Endothelial cell of umbilical vein (primary cell): Measurements from ENCODE around the gene PTPN14. TPM values are rescaled to one million over a fixed set of nuclear protein-coding genes. Genes with fewer than 3 reads are reported as not detected.

ENCODE experiments used
- BruUV-seq: library from RNA; stranded (reverse); fragments of 400-500 nt; replicated peaks from 2 replicates; lab custom pipeline; 2021; lab: Mats Ljungman, UMichigan
- CTCF ChIA-PET: fragments of 300-600, 350-600 bp; sonication (Branson Sonifier 250); formaldehyde crosslinking; loops from one replicate; lab custom pipeline; 2021; ENCODE audit warnings: antibody characterized with exemption, inconsistent platforms; lab: Charles Lee
- POLR2A ChIA-PET: fragments of 300-600, 350-600 bp; sonication (Branson Sonifier 250); formaldehyde crosslinking; loops from one replicate; lab custom pipeline; 2021; ENCODE audit warnings: antibody characterized with exemption, inconsistent platforms; lab: Charles Lee
- DNase-seq: peaks from one replicate; pipeline ENCODE4 v3.0.0-alpha.2; 2011; ENCODE audit warnings: low read depth, low spot score
- FAIRE-seq: peaks from 2 replicates; lab custom pipeline; 2011; peaks lifted over from hg19 to GRCh38; lab: Jason Lieb, UNC
- H2AFZ ChIP-seq: 2 replicates; pipeline ENCODE4 v1.6.0; 2012; ENCODE audit warnings: low read depth, low read length, control low read depth, inconsistent platforms
- H3K27ac ChIP-seq: 2 replicates; pipeline ENCODE4 v1.5.1; 2011; ENCODE audit warnings: low read depth, mild to moderate bottlenecking, control low read depth, low read length, moderate library complexity; ENCODE audit not compliant: insufficient read depth
- H3K27me3 ChIP-seq, 2 experiments: 2 replicates each; pipeline versions ENCODE4 v1.6.0 to v1.6.1; 2011; ENCODE audit warnings: low read length in 2 of 2, mixed read lengths in 1 of 2; ENCODE audit not compliant: control insufficient read depth in 2 of 2, insufficient read depth in 2 of 2
- H3K36me3 ChIP-seq, 2 experiments: 2 replicates in 1 of 2; 3 replicates in 1 of 2; pipeline ENCODE4 v1.5.1; 2011; ENCODE audit warnings: low read length in 2 of 2, mild to moderate bottlenecking in 1 of 2, moderate library complexity in 1 of 2; ENCODE audit not compliant: control insufficient read depth in 2 of 2, insufficient read depth in 2 of 2; ENCODE audit errors: extremely low read depth in 1 of 2
- H3K4me1 ChIP-seq: 3 replicates; pipeline ENCODE4 v1.5.1; 2011; ENCODE audit warnings: mild to moderate bottlenecking, low read length; ENCODE audit not compliant: control insufficient read depth, insufficient read depth; ENCODE audit errors: extremely low read depth
- H3K4me2 ChIP-seq: 2 replicates; pipeline ENCODE4 v1.6.1; 2011; ENCODE audit warnings: low read length, control low read depth, mixed read lengths; ENCODE audit not compliant: insufficient read depth
- H3K4me3 ChIP-seq, 3 experiments: fragments of 200-600 bp in 1 of 3; sonication (generic), shearing (Covaris generic) in 1 of 3; replicated peaks in 1 of 3; 2 replicates each; pipeline ENCODE4 v1.5.1; 2011 to 2016; ENCODE audit warnings: control low read depth in 3 of 3, low read length in 3 of 3, mild to moderate bottlenecking in 2 of 3, inconsistent platforms in 1 of 3, low read depth in 1 of 3, moderate library complexity in 1 of 3; ENCODE audit not compliant: insufficient read depth in 1 of 3
- H3K79me2 ChIP-seq: 2 replicates; pipeline ENCODE4 v1.6.0; 2012; ENCODE audit warnings: low read length, inconsistent platforms; ENCODE audit not compliant: control insufficient read depth, insufficient read depth
- H3K9ac ChIP-seq: replicated peaks from 2 replicates; pipeline ENCODE3; 2011; ENCODE audit warnings: low read length, control low read depth; ENCODE audit not compliant: insufficient read depth; ENCODE audit errors: extremely low read depth
- H3K9me1 ChIP-seq: replicated peaks from 3 replicates; pipeline ENCODE4 v1.6.0; 2011; ENCODE audit warnings: mild to moderate bottlenecking, low read length; ENCODE audit not compliant: control insufficient read depth, insufficient read depth; ENCODE audit errors: extremely low read depth
- H3K9me3 ChIP-seq: replicated peaks from 2 replicates; pipeline ENCODE4 v1.5.1; 2012; ENCODE audit warnings: low read length, inconsistent platforms; ENCODE audit not compliant: control insufficient read depth, insufficient read depth
- H4K20me1 ChIP-seq: replicated peaks from 2 replicates; pipeline ENCODE3; 2011; ENCODE audit warnings: mild to moderate bottlenecking, low read length; ENCODE audit not compliant: control insufficient read depth, insufficient read depth; ENCODE audit errors: extremely low read depth
- EZH2 ChIP-seq: IDR thresholded peaks from 2 replicates; pipeline ENCODE4 v1.6.1; 2012; ENCODE audit warnings: borderline replicate concordance, low read depth, mild to moderate bottlenecking, moderate library complexity, low read length, inconsistent platforms; ENCODE audit not compliant: severe bottlenecking
- FOS ChIP-seq: IDR thresholded peaks from 2 replicates; pipeline ENCODE4 v1.6.1; 2011; ENCODE audit warnings: mild to moderate bottlenecking, low read length, moderate library complexity, borderline replicate concordance; ENCODE audit not compliant: insufficient read depth
- GATA2 ChIP-seq: IDR thresholded peaks from 2 replicates; pipeline ENCODE4 v1.7.0; 2011; ENCODE audit warnings: low read depth, mild to moderate bottlenecking, moderate library complexity, mixed read lengths, low read length; ENCODE audit not compliant: insufficient read length, insufficient read depth
- JUN ChIP-seq: IDR thresholded peaks from 2 replicates; pipeline ENCODE4 v1.6.1; 2011; ENCODE audit warnings: borderline replicate concordance, low read depth; ENCODE audit not compliant: insufficient read length, insufficient read depth
- MYC ChIP-seq: IDR thresholded peaks from one replicate; pipeline ENCODE4 v1.6.1; 2011; ENCODE audit warnings: mild to moderate bottlenecking, low read depth, low read length
- POLR2A ChIP-seq: IDR thresholded peaks from 2 replicates; pipeline ENCODE4 v1.6.1; 2012; ENCODE audit warnings: low read depth, mild to moderate bottlenecking, control low read depth, low read length
- POLR2AphosphoS5 ChIP-seq: IDR thresholded peaks from 2 replicates; pipeline ENCODE4 v1.6.1; 2012; ENCODE audit warnings: low read depth, mild to moderate bottlenecking, control low read depth, low read length, moderate library complexity; ENCODE audit not compliant: insufficient read depth
- dilution Hi-C: fragments of 300-500 bp; cut with MboI; formaldehyde crosslinking; loops from one replicate; pipeline ENCODE4 v1.15.0; 2019; ENCODE audit warnings: low sequenced_read_pairs; ENCODE audit not compliant: extremely low pct_ligation_motif_present
- intact Hi-C: fragments of 100-400 bp; cut with micrococcal nuclease; formaldehyde crosslinking; loops from one replicate; pipeline ENCODE4 v1.10.0; 2022
- polyA plus RNA-seq, 4 experiments: library from polyadenylated mRNA; depleted of rRNA in 3 of 4; stranded (reverse) in 3 of 4; unstranded in 1 of 4; fragments of >200 nt; gene quantifications; 2 replicates each; pipeline versions ENCODE4 v1.2.1 to v1.2.3, GENCODE V29; 2011 to 2012; ENCODE audit warnings: missing spikeins in 1 of 4
- total RNA-seq: library from RNA; stranded (reverse); gene quantifications from 2 replicates; pipeline ENCODE4 v1.2.3, GENCODE V29; 2021
- TF ChIP-seq, protein P1 (sequence below): IDR thresholded peaks from 2 replicates; pipeline ENCODE4 v1.6.1; 2011; ENCODE audit not compliant: insufficient read depth, insufficient read length
- TF ChIP-seq, protein P2 (sequence below), 2 donors: IDR thresholded peaks; 1 replicate in 1 of 2; 2 replicates in 1 of 2; pipeline ENCODE4 v1.5.1; 2011; ENCODE audit warnings: low read length in 2 of 2, mild to moderate bottlenecking in 2 of 2, moderate library complexity in 2 of 2, control low read depth in 1 of 2, inconsistent platforms in 1 of 2, low read depth in 1 of 2; ENCODE audit not compliant: insufficient read depth in 1 of 2; ENCODE audit errors: extremely low read depth in 1 of 2

The PTPN14 gene
- total and polyA plus RNA-seq, 2 donors (not counting 3 experiments of a cell fraction or from before 2014, with no cell fraction given), result 18.5 to 93.0 TPM

DNA sequence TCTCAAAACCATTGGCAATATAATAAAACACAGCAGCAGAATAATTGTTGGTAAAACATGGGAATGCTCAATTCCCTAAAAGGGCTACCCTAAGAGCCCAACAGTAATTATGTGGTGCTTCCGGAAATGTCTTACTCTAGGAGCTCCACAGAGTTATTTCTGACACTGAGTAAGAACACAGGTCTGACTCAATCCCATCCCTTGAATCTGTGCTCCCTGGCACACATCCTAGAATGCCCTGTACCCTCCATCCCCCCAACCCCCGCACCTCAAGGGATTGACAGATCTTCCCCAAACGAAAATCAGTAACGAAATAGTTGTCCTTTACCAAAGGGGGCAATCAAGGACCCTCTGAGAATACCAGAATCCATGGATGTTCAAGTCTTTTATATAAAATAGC lies 198.6 kb downstream of the PTPN14 start:
- BruUV-seq, result no TSS peak
- Histone ChIP-seq H3K9me1 (peaks cover 3% of the 10 kb centered on the region), H4K20me1 (no peaks in the 10 kb centered on the region), H3K4me2 (no peak overlapping the region), H2AFZ (no peak overlapping the region), H3K4me3 (no peak overlapping the region), H3K36me3 (peaks cover 11 to 28% of the 10 kb centered on the region in 2 experiments), H3K4me1 (no peaks in the 10 kb centered on the region), H3K27ac (no peak overlapping the region), H3K9ac (no peak overlapping the region), H3K9me3 (no peaks in the 10 kb centered on the region), H3K79me2 (no peaks in the 10 kb centered on the region), H3K27me3 (no peaks in the 10 kb centered on the region)
- TF ChIP-seq EZH2, result no peak
- TF ChIP-seq, protein P1, sequence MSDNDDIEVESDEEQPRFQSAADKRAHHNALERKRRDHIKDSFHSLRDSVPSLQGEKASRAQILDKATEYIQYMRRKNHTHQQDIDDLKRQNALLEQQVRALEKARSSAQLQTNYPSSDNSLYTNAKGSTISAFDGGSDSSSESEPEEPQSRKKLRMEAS, result no peak
- no peak for TF ChIP-seq POLR2A
- no peak for TF ChIP-seq POLR2AphosphoS5
- no peak for TF ChIP-seq GATA2
- no peak for TF ChIP-seq MYC
- TF ChIP-seq, protein P2, sequence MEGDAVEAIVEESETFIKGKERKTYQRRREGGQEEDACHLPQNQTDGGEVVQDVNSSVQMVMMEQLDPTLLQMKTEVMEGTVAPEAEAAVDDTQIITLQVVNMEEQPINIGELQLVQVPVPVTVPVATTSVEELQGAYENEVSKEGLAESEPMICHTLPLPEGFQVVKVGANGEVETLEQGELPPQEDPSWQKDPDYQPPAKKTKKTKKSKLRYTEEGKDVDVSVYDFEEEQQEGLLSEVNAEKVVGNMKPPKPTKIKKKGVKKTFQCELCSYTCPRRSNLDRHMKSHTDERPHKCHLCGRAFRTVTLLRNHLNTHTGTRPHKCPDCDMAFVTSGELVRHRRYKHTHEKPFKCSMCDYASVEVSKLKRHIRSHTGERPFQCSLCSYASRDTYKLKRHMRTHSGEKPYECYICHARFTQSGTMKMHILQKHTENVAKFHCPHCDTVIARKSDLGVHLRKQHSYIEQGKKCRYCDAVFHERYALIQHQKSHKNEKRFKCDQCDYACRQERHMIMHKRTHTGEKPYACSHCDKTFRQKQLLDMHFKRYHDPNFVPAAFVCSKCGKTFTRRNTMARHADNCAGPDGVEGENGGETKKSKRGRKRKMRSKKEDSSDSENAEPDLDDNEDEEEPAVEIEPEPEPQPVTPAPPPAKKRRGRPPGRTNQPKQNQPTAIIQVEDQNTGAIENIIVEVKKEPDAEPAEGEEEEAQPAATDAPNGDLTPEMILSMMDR (IDR thresholded peaks at IDR 0.05; ENCODE audit: extremely low read depth in 1 of 2, insufficient read depth in 1 of 2, low read depth in 1 of 2, low read length in 2 of 2), result no peak
- no peak for TF ChIP-seq JUN
- no peak for TF ChIP-seq FOS
- intact Hi-C loops (no loop called here), dilution Hi-C loops (no loop called here)
- FAIRE-seq (no peak), DNase-seq (no peak)
- ChIA-PET CTCF (interaction anchor here (0.8 to 2.3 kb wide), 4 partner anchors 21 to 232 kb away, joined by 3 to 8 read pairs (median 5); no protein-coding TSS in a partner anchor), POLR2A (no interaction called here)
